ENCODE data around the gene ADGRF4. TPM values are rescaled to one million over a fixed set of nuclear protein-coding genes. Genes with fewer than 3 reads are reported as not detected.

The ADGRF4 gene
- total RNA-seq, 1 donor from 2014 or later: 0.87 TPM

GRCh38 chr6:47655719-47656595 is 42.4 kb upstream of the ADGRF4 start:
- DNase-seq (ENCODE audit: extremely low spot score, unreplicated experiment): no peak
- Mint-ChIP-seq H3K27me3 (no peaks in the 10 kb centered on the region), H3K36me3 (no peaks in the 10 kb centered on the region), H3K4me1 (ENCODE audit: unreplicated experiment) (no peaks in the 10 kb centered on the region), H3K27ac (peak overlapping the region; percentile 34), H3K4me3 (peak overlapping the region; percentile 53), H3K9me3 (no peaks in the 10 kb centered on the region)
- TF ChIP-seq CTCF (conservative IDR thresholded peaks at IDR 0.05): no peak

- no peak overlapping the region for H3K27ac Mint-ChIP-seq
- H3K27me3 Mint-ChIP-seq: no peaks in the 10 kb centered on the region
- no peak for DNase-seq (ENCODE audit: extremely low spot score, unreplicated experiment)
- TF ChIP-seq CTCF (conservative IDR thresholded peaks at IDR 0.05): no peak
- no peaks in the 10 kb centered on the region for H3K9me3 Mint-ChIP-seq
- H3K4me1 Mint-ChIP-seq (ENCODE audit: unreplicated experiment): no peaks in the 10 kb centered on the region
- no peaks in the 10 kb centered on the region for H3K36me3 Mint-ChIP-seq
- H3K4me3 Mint-ChIP-seq: no peak overlapping the region
Measured at GRCh38 chr6:47661960-47662359, 36.4 kb upstream of the ADGRF4 start.

- H3K4me3 Mint-ChIP-seq: no peak overlapping the region
- no peaks in the 10 kb centered on the region for H3K27me3 Mint-ChIP-seq
- H3K4me1 Mint-ChIP-seq (ENCODE audit: unreplicated experiment): no peaks in the 10 kb centered on the region
- no peak for TF ChIP-seq CTCF (conservative IDR thresholded peaks at IDR 0.05)
- DNase-seq (ENCODE audit: extremely low spot score, unreplicated experiment): no peak
- H3K36me3 Mint-ChIP-seq: no peaks in the 10 kb centered on the region
- H3K27ac Mint-ChIP-seq: no peak overlapping the region
- no peaks in the 10 kb centered on the region for H3K9me3 Mint-ChIP-seq
Measured at GRCh38 chr6:47663462-47664216, 34.7 kb upstream of the ADGRF4 start.

DNA sequence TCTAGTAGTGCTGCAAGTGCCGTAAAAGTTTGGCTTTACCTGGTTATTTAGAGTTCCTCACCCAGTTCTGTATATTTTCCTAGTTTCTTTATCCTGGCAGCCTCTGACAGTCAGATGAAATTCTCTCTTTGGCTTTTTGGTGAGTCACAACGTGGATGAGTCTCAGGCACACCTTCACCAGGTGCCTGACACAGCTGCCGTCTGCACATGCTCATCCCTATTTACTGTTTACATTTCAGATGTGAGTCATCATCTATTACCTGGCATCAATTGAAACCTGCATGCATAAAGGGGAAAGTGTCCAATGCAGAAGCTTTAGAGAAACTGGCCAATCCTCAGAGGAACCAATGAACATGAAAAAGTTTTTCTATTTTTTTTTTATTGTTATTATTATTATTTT is 33.3 kb upstream of the ADGRF4 start:
- H3K4me1 Mint-ChIP-seq (ENCODE audit: unreplicated experiment): peaks cover 12% of the 10 kb centered on the region
- no peaks in the 10 kb centered on the region for H3K9me3 Mint-ChIP-seq
- H3K27ac Mint-ChIP-seq: peak overlapping the region; percentile 40
- no peak for TF ChIP-seq CTCF (conservative IDR thresholded peaks at IDR 0.05)
- no peaks in the 10 kb centered on the region for H3K27me3 Mint-ChIP-seq
- H3K36me3 Mint-ChIP-seq: no peaks in the 10 kb centered on the region
- H3K4me3 Mint-ChIP-seq: no peak overlapping the region
- DNase-seq (ENCODE audit: extremely low spot score, unreplicated experiment): no peak

- no peak for DNase-seq (ENCODE audit: extremely low spot score, unreplicated experiment)
- Mint-ChIP-seq H3K36me3 (no peaks in the 10 kb centered on the region), H3K4me3 (peak overlapping the region; percentile 63), H3K4me1 (ENCODE audit: unreplicated experiment) (peaks cover 18% of the 10 kb centered on the region), H3K27me3 (no peaks in the 10 kb centered on the region), H3K27ac (peak overlapping the region; percentile 75), H3K9me3 (no peaks in the 10 kb centered on the region)
- TF ChIP-seq CTCF (conservative IDR thresholded peaks at IDR 0.05): no peak
Measured at GRCh38 chr6:47669684-47670513, 28.5 kb upstream of the ADGRF4 start.
